HepG2 (cell line): Measurements from ENCODE around the gene PDE4D. TPM values are rescaled to one million over a fixed set of nuclear protein-coding genes. Genes with fewer than 3 reads are reported as not detected.

Experiments
- ATAC-seq: fragments of 200-7000 bp; cut with Tn5 transposase; 3 replicates; pipeline ENCODE4 v1.9.1; 2020; ENCODE audit warnings: mild to moderate bottlenecking, moderate library complexity
- BruUV-seq: library from RNA; stranded (reverse); fragments of 400-500 nt; replicated peaks from 2 replicates; lab custom pipeline; 2021; lab: Mats Ljungman, UMichigan
- CTCF ChIA-PET: fragments of 300-600 bp; formaldehyde crosslinking; extraction: SDS; loops from one replicate; lab custom pipeline; 2021; ENCODE audit warnings: low total read pairs, inconsistent platforms, low intra/inter-chr PET ratio; lab: Yijun Ruan, JAX
- POLR2A ChIA-PET: fragments of 350-600 bp; sonication (Branson Sonifier 250); formaldehyde crosslinking; loops from one replicate; lab custom pipeline; 2020; ENCODE audit warnings: antibody characterized with exemption, inconsistent platforms; lab: Yijun Ruan, JAX
- DNase-seq: peaks from one replicate; pipeline ENCODE4 v3.0.0-alpha.2; 2015; ENCODE audit warnings: low spot score
- FAIRE-seq: peaks from 3 replicates; lab custom pipeline; 2011; peaks lifted over from hg19 to GRCh38; lab: Jason Lieb, UNC
- H2AFZ ChIP-seq: one replicate; pipeline ENCODE4 v1.6.1; 2011; ENCODE audit warnings: low read length, inconsistent platforms
- H3K27ac ChIP-seq: fragments of 300-600 bp; 3 replicates; pipeline ENCODE4 v1.8.0; 2011; ENCODE audit warnings: mixed run types, mild to moderate bottlenecking, mixed read lengths, low read length, inconsistent platforms; ENCODE audit not compliant: insufficient read depth; ENCODE audit errors: extremely low read length
- H3K27me3 ChIP-seq, 2 experiments: fragments of 200-600 bp in 1 of 2; 2 replicates in 1 of 2; 3 replicates in 1 of 2; pipeline versions ENCODE4 v1.6.0 to v1.8.0; 2011; ENCODE audit warnings: low read length in 2 of 2, mild to moderate bottlenecking in 2 of 2, moderate library complexity in 2 of 2, inconsistent platforms in 1 of 2; ENCODE audit not compliant: insufficient read depth in 2 of 2, control insufficient read depth in 1 of 2
- H3K36me3 ChIP-seq, 2 experiments: fragments of 200-600 bp in 1 of 2; replicated peaks in 1 of 2; 2 replicates in 1 of 2; 3 replicates in 1 of 2; pipeline versions ENCODE4 v1.5.1 to v1.8.0; 2011; ENCODE audit warnings: low read length in 2 of 2, inconsistent platforms in 1 of 2; ENCODE audit not compliant: insufficient read depth in 2 of 2, control insufficient read depth in 1 of 2
- H3K4me1 ChIP-seq: 2 replicates; pipeline ENCODE4 v1.5.1; 2012; ENCODE audit warnings: low read length, inconsistent platforms; ENCODE audit not compliant: insufficient read depth
- H3K4me2 ChIP-seq: 2 replicates; pipeline ENCODE4 v1.6.0; 2011; ENCODE audit warnings: low read depth, low read length, inconsistent platforms
- H3K4me3 ChIP-seq, 3 experiments: fragments of 200-600 bp in 1 of 3; sonication (generic), shearing (Covaris generic) in 1 of 3; replicated peaks in 1 of 3; 2 replicates each; pipeline ENCODE4 v1.5.1; 2011 to 2016; ENCODE audit warnings: low read length in 3 of 3, inconsistent platforms in 2 of 3, low read depth in 2 of 3, mild to moderate bottlenecking in 2 of 3, control low read depth in 1 of 3, mixed read lengths in 1 of 3; ENCODE audit not compliant: insufficient read depth in 1 of 3
- H3K79me2 ChIP-seq: one replicate; pipeline ENCODE4 v1.6.1; 2011; ENCODE audit warnings: low read length, inconsistent platforms; ENCODE audit not compliant: insufficient read depth
- H3K9ac ChIP-seq: 2 replicates; pipeline ENCODE4 v1.6.0; 2011; ENCODE audit warnings: mild to moderate bottlenecking, low read depth, low read length, inconsistent platforms; ENCODE audit not compliant: insufficient read depth
- H3K9me3 ChIP-seq: 2 replicates; pipeline ENCODE4 v1.5.1; 2012; ENCODE audit warnings: mild to moderate bottlenecking, low read length
- H4K20me1 ChIP-seq: 2 replicates; pipeline ENCODE4 v1.6.0; 2011; ENCODE audit warnings: inconsistent platforms, mild to moderate bottlenecking, low read length, moderate library complexity; ENCODE audit not compliant: insufficient read depth
- BCL6 ChIP-seq: IDR thresholded peaks from 2 replicates; pipeline ENCODE4 v1.6.1; 2016; ENCODE audit warnings: missing genetic modification reagents, missing compliant biosample characterization
- FOXA3 ChIP-seq: IDR thresholded peaks from 2 replicates; pipeline ENCODE4 v1.6.1; 2016; ENCODE audit warnings: missing genetic modification reagents, missing compliant biosample characterization
- FOXO1 ChIP-seq: sonication (generic); formaldehyde crosslinking; IDR thresholded peaks from 2 replicates; pipeline ENCODE4 v1.4.0; 2020; ENCODE audit warnings: missing genetic modification reagents
- GABPA ChIP-seq, 2 experiments: IDR thresholded peaks; 2 replicates each; pipeline ENCODE4 v1.6.1; 2011 to 2016; ENCODE audit warnings: low read depth in 2 of 2, low read length in 1 of 2, missing biosample characterization in 1 of 2, missing genetic modification characterization in 1 of 2
- GABPB1 ChIP-seq: IDR thresholded peaks from 2 replicates; pipeline ENCODE4 v1.6.1; 2016; ENCODE audit warnings: mild to moderate bottlenecking, missing genetic modification reagents, moderate library complexity, missing compliant biosample characterization
- MAFF ChIP-seq: IDR thresholded peaks from 2 replicates; pipeline ENCODE4 v1.6.1; 2011; ENCODE audit warnings: low read depth, low read length, improper control_type of control experiment
- MAFK ChIP-seq, 2 experiments: IDR thresholded peaks in 1 of 2; conservative IDR thresholded peaks in 1 of 2; 2 replicates each; pipeline ENCODE4 v1.6.1; 2011; ENCODE audit warnings: improper control_type of control experiment in 2 of 2, low read length in 2 of 2
- NR2C2 ChIP-seq: sonication (generic); formaldehyde crosslinking; IDR thresholded peaks from 2 replicates; pipeline ENCODE4 v1.4.0; 2020; ENCODE audit warnings: missing genetic modification reagents, mild to moderate bottlenecking, moderate library complexity, borderline replicate concordance
- REPIN1 ChIP-seq: sonication (generic); formaldehyde crosslinking; IDR thresholded peaks from 2 replicates; pipeline ENCODE4 v1.8.0; 2022; ENCODE audit warnings: missing genetic modification reagents, low read depth, mild to moderate bottlenecking, borderline replicate concordance
- ZFAT ChIP-seq: sonication (generic); formaldehyde crosslinking; conservative IDR thresholded peaks from 2 replicates; pipeline ENCODE4 v1.8.1; 2023; ENCODE audit warnings: missing genetic modification reagents, inconsistent platforms
- ZNF10 ChIP-seq: sonication (generic); formaldehyde crosslinking; IDR thresholded peaks from 2 replicates; pipeline ENCODE4 v1.4.0; 2020; ENCODE audit warnings: mild to moderate bottlenecking, low read depth, missing genetic modification reagents, borderline replicate concordance
- ZNF251 ChIP-seq: sonication (generic); formaldehyde crosslinking; IDR thresholded peaks from 2 replicates; pipeline ENCODE4 v1.9.0; 2021; ENCODE audit warnings: mild to moderate bottlenecking, missing genetic modification reagents
- WGBS: methylation state at CpG from one replicate; pipeline ENCODE4 v1.1.6; 2017; ENCODE audit warnings: low lambda C conversion rate; 5-methylcytosine and 5-hydroxymethylcytosine counted together
- in situ Hi-C: cut with HindIII; loops from 2 replicates; pipeline ENCODE4 v1.10.0; 2017; ENCODE audit warnings: low pct_unique_long_range_greater_than_20kb; ENCODE audit not compliant: extremely low pct_ligation_motif_present
- intact Hi-C: fragments of 100-400 bp; cut with micrococcal nuclease; formaldehyde crosslinking; loops from one replicate; pipeline ENCODE4 v1.10.0; 2022; ENCODE audit not compliant: unreplicated experiment
- polyA plus RNA-seq, 8 experiments: library from polyadenylated mRNA; depleted of rRNA in 3 of 8; stranded (reverse) in 7 of 8; unstranded in 1 of 8; fragments of >200 nt; fragmentation: Illumina TruSeq in 4 of 8; extraction: Trizol in 4 of 8; gene quantifications; 2 replicates each; pipeline versions ENCODE4 v1.2.1 to v1.2.3, GENCODE V29; 2011 to 2016; ENCODE audit warnings: low read depth in 4 of 8, missing spikeins in 1 of 8, mixed read lengths in 1 of 8; ENCODE audit not compliant: insufficient read depth in 1 of 8
- total RNA-seq, 5 experiments: library from RNA; depleted of rRNA; stranded (reverse); fragments of >200 nt; fragmentation: Illumina TruSeq; extraction: Trizol; gene quantifications; 2 replicates each; pipeline ENCODE4 v1.2.3, GENCODE V29; 2016; ENCODE audit warnings: low read depth in 1 of 5

PDE4D gene
- total and polyA plus RNA-seq, 2 of the 13 experiments (the other 11 are each of a cell fraction or from before 2014, with no cell fraction given): 7.0 to 12.2 TPM

- no peak for FAIRE-seq
- Histone ChIP-seq H3K27ac (no peak overlapping the region), H3K79me2 (no peaks in the 10 kb centered on the region), H4K20me1 (no peaks in the 10 kb centered on the region), H3K4me2 (no peak overlapping the region), H3K4me3 (no peak overlapping the region), H3K36me3 (no peaks in the 10 kb centered on the region), H3K4me1 (no peaks in the 10 kb centered on the region), H3K9me3 (no peaks in the 10 kb centered on the region), H2AFZ (no peak overlapping the region), H3K27me3 (no peaks in the 10 kb centered on the region), H3K9ac (no peak overlapping the region)
- ATAC-seq: no peak
- POLR2A ChIA-PET: no interaction called here
- intact Hi-C loops: no loop called here
- no TSS peak for BruUV-seq
- CTCF ChIA-PET: no interaction called here
- DNase-seq: no peak
- in situ Hi-C loops: no loop called here
- TF ChIP-seq REPIN1 (CRISPR knock-in tag) (no peak), FOXA3 (CRISPR knock-in tag) (no peak), ZNF251 (CRISPR knock-in tag) (no peak), ZFAT (CRISPR knock-in tag) (no peak)
Observed at GRCh38 chr5:59423021-59423420, 470.5 kb downstream of the PDE4D start.

GRCh38 chr5:59421986-59422941 is 471.3 kb downstream of the PDE4D start:
- Histone ChIP-seq H3K4me3 (no peak overlapping the region), H3K36me3 (no peaks in the 10 kb centered on the region), H3K27ac (no peak overlapping the region), H3K9ac (no peak overlapping the region), H3K4me1 (no peaks in the 10 kb centered on the region), H3K27me3 (no peaks in the 10 kb centered on the region), H2AFZ (no peak overlapping the region), H4K20me1 (no peaks in the 10 kb centered on the region), H3K4me2 (no peak overlapping the region), H3K9me3 (no peaks in the 10 kb centered on the region), H3K79me2 (no peaks in the 10 kb centered on the region)
- FAIRE-seq (no peak), ATAC-seq (no peak), DNase-seq (no peak)
- in situ Hi-C loops (no loop called here), intact Hi-C loops (no loop called here)
- ChIA-PET POLR2A (no interaction called here), CTCF (no interaction called here)
- no TSS peak for BruUV-seq
- no peak for TF ChIP-seq FOXO1 (CRISPR knock-in tag)
- no peak for TF ChIP-seq GABPB1 (CRISPR knock-in tag)
- no peak for TF ChIP-seq GABPA (IDR thresholded peaks at IDR 0.05; ENCODE audit: low read depth, low read length)
- TF ChIP-seq GABPA (CRISPR knock-in tag; IDR thresholded peaks at IDR 0.05; ENCODE audit: low read depth): no peak
- 0 out of 2 replicates have a peak, but pooled peaks have one; percentile 5 for TF ChIP-seq MAFF
- TF ChIP-seq NR2C2 (CRISPR knock-in tag): no peak
- TF ChIP-seq ZNF10: no peak
- peak in 1 of 2 experiments; percentile 12; a peak in 2 of 4 replicates for TF ChIP-seq MAFK (conservative IDR thresholded peaks at IDR 0.05 in 1 of 2, IDR thresholded peaks at IDR 0.05 in 1 of 2; ENCODE audit: low read length in 2 of 2)
- TF ChIP-seq BCL6 (CRISPR knock-in tag): no peak
- 55% methylated on average over 6 of the region's 6 CpGs for WGBS
